HG02870 (cell line): Measurements from ENCODE around the gene ADAMTSL2.

Source experiments
- ATAC-seq: cut with Tn5 transposase; IDR thresholded peaks from one replicate; pipeline ENCODE4 v1.9.1; 2021; ENCODE audit warnings: mild to moderate bottlenecking, moderate library complexity; ENCODE audit not compliant: unreplicated experiment

The ADAMTSL2 gene

DNA sequence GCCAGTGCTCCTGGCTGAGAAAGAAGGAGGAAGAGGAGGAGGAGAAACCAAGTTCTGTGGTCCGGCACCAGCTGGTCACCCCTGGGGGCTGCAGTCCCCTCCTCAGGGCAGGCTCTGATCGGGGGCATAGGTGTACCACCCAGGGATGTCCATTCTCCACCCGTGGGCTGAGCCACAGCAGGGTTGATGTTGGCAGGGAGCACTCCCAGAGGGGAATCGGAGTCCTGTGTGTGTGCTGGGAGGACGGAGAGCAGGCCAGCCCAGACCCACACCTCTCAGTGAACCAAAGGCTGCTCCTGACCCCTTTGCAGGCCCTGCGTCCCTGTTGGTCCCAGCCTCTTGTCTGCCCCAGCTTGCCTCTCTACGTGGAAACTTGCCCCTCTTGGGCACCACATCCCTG lies 4.6 kb upstream of the ADAMTSL2 start:
- no peak for ATAC-seq

- no peak for ATAC-seq
Measured at GRCh38 chr9:133531293-133531692, 3.2 kb upstream of the ADAMTSL2 start.

DNA sequence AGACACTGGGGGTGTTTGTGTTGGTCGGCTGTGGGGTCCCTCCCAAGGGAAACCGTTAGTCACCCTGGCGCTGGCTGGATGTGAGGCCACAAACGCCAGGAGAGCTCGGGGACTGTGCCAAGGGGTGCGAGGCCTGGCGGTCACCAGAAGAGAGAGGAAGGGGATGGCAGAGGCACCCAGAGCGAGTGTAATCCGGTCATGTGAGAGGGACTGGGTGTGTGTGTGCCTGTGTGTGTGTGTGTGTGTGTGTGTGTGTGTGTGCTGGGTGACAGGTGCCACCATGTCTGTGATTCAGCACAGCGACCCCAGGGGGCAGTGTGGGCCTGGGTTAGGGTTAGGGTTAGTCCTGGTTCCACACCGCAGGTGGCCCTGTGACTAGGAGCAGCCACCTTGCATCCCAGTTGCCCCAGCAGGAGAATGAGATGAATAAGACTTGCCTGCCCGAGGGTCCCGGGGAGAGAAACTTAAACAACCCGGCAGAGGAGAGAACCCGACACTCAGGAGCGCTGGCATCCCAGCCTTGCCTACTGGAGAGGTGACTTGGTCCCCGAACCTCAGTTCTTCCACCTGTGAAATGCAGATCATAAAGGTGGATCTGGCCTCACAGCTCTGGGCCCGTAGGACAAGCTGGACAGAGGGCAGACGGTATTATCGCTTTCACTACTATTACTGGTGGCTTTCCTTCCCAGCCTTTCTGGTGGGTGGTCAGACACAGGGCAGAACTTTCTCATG lies 1.4 kb upstream of the ADAMTSL2 start:
- no peak for ATAC-seq

DNA sequence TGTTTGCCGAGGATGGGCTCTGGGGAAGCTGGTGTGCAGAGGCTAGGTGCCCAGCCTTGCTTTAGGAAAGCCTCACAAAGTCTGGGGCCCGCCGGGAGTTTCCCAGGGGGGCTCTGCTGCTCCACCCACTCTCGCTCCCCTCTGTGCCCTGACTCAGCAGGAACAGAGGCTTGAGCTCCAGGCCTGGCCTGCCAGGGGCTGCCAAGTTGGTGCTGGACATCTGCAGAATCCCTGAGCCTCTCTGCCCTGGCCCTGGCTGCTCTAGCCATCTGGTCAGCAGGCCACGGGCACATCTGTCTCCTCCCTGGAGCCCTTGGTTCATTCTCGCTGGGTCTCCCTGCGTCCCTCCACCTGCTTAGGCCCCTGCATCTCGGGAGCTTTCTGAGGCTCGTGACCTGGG lies 647 bp upstream of the ADAMTSL2 start:
- ATAC-seq = no peak

GRCh38 chr9:133535306-133535877 lies 888 bp downstream of the ADAMTSL2 start:
- ATAC-seq = no peak

- ATAC-seq = no peak
Measured at GRCh38 chr9:133536080-133536479, 1.6 kb downstream of the ADAMTSL2 start.

- no peak for ATAC-seq
Measured at GRCh38 chr9:133536536-133536935, 2.0 kb downstream of the ADAMTSL2 start.

- no peak for ATAC-seq
Measured at GRCh38 chr9:133537257-133537656, 2.8 kb downstream of the ADAMTSL2 start.

- ATAC-seq = no peak
Measured at GRCh38 chr9:133538176-133538575, 3.7 kb downstream of the ADAMTSL2 start.

DNA sequence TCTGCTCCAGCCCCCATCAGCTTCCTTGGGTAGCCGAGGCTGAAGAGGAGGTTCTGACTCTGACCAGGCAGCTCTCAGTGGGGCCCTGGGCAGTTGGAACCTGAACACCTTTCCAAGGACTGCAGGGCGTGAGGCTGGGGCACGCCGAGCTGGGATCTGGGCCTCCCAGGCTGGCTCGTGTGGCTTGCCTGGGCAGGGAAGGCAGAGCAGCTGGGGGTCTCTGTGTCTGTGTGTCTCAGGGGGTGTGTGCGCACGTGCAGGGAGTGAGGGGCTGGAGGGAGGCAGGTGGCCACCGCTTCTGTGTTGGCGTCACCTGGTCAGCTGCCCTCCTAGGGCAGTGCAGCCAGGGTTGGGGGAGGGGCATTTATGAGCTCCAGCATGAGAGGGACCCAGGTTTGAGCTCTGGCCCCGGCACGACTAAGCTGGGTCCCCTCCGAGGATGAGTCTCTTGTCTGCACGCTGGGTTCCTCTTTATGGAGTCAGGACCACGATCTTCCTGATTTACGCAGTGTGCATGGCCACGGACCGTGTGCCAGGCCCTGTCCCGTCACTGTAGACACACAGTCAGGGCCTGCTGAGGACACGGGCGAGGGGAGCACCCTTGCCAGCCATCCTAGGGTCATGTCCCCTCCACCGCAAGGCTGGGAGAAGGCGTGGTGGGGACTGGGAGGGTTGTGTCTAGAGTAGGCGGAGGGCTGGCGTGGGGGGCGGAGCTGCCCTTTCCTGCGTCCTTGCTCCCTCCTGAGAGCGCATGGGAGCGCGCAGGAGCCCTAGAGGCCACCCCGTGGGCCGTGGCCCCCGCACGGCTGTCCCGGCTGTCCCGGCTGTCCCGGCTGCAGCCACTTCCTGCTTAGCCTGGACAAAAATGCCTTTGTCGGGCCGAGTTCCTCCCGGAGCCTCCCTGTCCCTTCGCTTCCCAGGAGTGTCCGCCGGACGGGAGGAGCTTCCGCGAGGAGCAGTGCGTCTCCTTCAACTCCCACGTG lies 4.6 kb downstream of the ADAMTSL2 start:
- ATAC-seq = no peak

DNA sequence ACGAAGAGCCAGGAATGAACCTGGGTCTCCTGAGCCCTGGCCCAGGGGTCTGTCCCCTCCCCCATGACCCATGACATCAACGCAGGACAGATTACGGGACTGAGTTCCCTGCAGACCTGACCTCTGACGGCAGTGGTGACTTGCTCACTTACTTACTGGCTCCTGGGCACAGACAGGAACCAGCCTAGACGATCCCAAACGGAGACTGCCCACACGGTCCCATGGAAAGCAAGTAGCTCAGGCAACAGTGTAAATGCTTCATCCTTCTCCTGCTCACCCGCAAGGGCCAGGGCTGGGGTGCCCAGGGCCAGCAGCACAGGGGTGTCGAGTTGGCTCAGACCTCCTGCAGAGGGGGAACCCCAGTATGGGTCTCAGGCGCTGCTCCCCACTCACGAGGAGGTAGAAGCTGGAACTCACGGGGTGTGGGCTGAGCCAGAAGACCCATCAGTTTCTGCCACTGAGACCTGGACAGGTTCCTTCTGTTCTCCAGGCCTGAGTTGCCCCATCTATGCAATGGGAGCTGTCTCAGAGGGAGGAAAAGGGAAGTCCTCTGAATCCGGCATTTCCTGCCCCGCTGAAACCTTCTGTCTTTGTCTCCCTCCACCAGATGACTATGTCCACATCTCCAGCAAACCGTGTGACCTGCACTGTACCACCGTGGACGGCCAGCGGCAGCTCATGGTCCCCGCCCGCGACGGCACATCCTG lies 5.6 kb downstream of the ADAMTSL2 start:
- ATAC-seq = no peak

- ATAC-seq = no peak
Measured at GRCh38 chr9:133540698-133541025, 6.2 kb downstream of the ADAMTSL2 start.

- no peak for ATAC-seq
Measured at GRCh38 chr9:133542002-133542401, 7.5 kb downstream of the ADAMTSL2 start.

DNA sequence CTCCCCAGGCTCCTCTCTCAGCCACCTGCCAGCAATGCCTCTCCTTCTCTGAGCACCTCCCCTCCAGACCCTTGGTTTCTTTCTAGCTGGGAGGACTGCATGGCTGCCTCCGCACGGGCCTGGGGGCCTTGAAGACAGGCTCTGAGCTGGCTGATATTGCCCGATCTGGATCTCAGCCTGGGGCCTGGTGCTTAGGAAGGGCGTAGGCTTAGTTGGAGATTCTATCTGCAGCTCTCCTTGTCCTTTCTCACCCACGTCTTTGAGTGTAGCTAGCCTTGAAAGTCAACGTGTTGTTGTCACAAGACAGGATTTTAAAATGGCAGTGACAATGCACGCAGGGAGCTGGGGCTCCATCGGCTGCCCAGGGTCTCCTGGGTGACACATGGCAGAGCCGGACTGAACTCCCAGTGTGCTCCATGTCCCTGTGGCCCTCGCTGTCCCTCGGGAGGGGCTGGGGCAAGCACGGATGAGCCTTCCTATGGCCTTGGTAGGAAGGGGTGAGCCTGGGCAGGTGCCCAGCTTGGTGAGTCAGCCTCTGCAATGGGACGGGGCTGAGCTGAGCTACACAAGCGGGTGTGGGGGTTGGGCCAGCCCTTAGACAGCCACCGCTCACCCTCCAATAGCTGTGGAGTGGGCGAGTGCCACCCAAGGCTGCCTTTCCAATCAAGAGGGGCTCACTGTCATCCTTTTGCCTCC lies 9.4 kb downstream of the ADAMTSL2 start:
- no peak for ATAC-seq

DNA sequence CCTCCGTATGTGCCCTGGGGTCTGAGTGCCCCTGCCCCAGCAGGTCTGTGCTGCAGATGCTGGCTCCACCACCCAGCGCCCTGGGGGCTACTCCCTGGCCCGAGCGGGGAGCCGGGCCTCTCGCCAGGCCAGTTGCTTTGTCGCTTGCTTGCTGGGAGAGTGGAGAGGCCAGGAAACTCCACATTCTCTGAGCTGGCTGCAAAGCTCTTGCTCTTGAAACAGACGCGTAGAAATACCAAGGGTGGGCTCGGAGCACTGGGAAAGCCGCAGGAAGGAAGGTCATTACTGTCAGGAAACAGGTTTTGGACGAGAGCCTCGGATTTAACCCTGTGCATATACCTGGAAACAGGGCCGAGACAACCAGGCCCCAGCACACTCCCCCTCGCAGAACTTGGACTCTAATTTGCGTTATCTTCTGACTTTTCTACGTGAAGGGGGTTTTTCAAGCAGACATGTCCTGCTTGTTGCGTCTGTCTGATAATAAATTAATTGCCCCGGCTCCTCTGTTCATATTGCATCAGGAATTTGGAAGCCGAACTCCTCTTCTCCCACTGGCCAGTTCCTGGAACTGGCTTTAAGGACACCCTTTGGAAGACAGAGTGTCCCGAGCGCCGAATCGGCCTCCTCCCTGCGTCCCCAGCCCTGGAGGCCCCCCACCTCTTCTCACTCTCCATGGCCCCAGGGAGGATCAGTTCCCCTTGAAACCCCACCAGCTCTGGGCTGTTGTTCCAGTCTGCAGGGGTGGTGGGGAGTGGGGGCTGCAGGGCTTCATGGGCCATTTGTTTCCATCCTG lies 11.2 kb downstream of the ADAMTSL2 start:
- no peak for ATAC-seq

- no peak for ATAC-seq
Measured at GRCh38 chr9:133546287-133546680, 11.8 kb downstream of the ADAMTSL2 start.

- no peak for ATAC-seq
Measured at GRCh38 chr9:133547116-133547515, 12.6 kb downstream of the ADAMTSL2 start.

GRCh38 chr9:133551446-133551845 lies 16.9 kb downstream of the ADAMTSL2 start:
- no peak for ATAC-seq

- no peak for ATAC-seq
Measured at GRCh38 chr9:133552236-133552635, 17.7 kb downstream of the ADAMTSL2 start.

DNA sequence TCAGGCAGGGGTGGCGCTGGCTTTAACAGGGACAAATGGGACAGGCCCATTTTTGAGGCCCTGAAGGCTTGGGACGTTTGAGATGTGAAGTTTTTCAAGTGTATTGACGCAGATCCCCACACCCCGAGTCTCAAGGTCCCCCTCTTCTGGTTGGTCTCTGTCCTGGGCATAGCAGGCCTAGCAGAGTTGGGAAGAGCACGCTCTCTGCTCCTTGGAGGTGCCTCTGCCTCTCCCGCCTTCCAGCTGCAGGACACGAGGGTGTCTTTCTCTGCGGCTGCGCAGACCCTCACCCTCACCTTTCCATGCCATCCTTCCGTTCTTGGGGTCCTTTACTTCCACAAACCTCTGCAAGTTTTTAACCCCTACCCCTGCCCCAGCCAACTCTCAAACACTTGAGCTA lies 18.6 kb downstream of the ADAMTSL2 start:
- no peak for ATAC-seq
